ENCODE measurements around the gene DFFB. TPM values are rescaled to one million over a fixed set of nuclear protein-coding genes. Genes with fewer than 3 reads are reported as not detected.

The DFFB gene
- total and polyA plus RNA-seq, 2 of the 4 experiments (the other 2 are of a cell fraction) = 6.5 to 7.3 TPM

GRCh38 chr1:3894626-3895278 is 37.5 kb downstream of the DFFB start:
- intact Hi-C loops (cut with micrococcal nuclease) (no loop called here), in situ Hi-C loops (cut with MboI; ENCODE audit: low sequenced_read_pairs) (no loop called here), dilution Hi-C loops (cut with HindIII; ENCODE audit: low sequenced_read_pairs, unreplicated experiment) (no loop called here)
- no peak overlapping the region for H3K56ac ChIP-seq (ENCODE audit: extremely low read depth, insufficient read depth, low read length)
- TF ChIP-seq RAD21 (IDR thresholded peaks at IDR 0.05; ENCODE audit: low read length) (no peak), MXI1 (IDR thresholded peaks at IDR 0.05; ENCODE audit: borderline replicate concordance, low read depth, low read length) (no peak), NFE2L2 (IDR thresholded peaks at IDR 0.05; ENCODE audit: low read depth, low read length) (no peak), CHD1 (IDR thresholded peaks at IDR 0.05; ENCODE audit: low read depth, low read length) (no peak), SMC3 (IDR thresholded peaks at IDR 0.05; ENCODE audit: low read depth, low read length) (no peak), RFX5 (IDR thresholded peaks at IDR 0.05; ENCODE audit: low read depth, low read length) (no peak), FOS (IDR thresholded peaks at IDR 0.05; ENCODE audit: low read depth, low read length) (no peak), MAFK (IDR thresholded peaks at IDR 0.05; ENCODE audit: low read depth, low read length) (no peak), MAZ (IDR thresholded peaks at IDR 0.05; ENCODE audit: borderline replicate concordance, low read depth, low read length) (no peak), RCOR1 (IDR thresholded peaks at IDR 0.05; ENCODE audit: insufficient replicate concordance, low read length) (no peak), BHLHE40 (IDR thresholded peaks at IDR 0.05; ENCODE audit: low read depth, low read length) (no peak), CEBPB (IDR thresholded peaks at IDR 0.05; ENCODE audit: low read depth, low read length) (no peak), POLR2A (IDR thresholded peaks at IDR 0.05; ENCODE audit: low read depth, low read length) (no peak)
- TF ChIP-seq, protein P1, sequence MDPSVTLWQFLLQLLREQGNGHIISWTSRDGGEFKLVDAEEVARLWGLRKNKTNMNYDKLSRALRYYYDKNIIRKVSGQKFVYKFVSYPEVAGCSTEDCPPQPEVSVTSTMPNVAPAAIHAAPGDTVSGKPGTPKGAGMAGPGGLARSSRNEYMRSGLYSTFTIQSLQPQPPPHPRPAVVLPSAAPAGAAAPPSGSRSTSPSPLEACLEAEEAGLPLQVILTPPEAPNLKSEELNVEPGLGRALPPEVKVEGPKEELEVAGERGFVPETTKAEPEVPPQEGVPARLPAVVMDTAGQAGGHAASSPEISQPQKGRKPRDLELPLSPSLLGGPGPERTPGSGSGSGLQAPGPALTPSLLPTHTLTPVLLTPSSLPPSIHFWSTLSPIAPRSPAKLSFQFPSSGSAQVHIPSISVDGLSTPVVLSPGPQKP (IDR thresholded peaks at IDR 0.05; ENCODE audit: borderline replicate concordance, low read depth, low read length) = no peak
- TF ChIP-seq, protein P2, sequence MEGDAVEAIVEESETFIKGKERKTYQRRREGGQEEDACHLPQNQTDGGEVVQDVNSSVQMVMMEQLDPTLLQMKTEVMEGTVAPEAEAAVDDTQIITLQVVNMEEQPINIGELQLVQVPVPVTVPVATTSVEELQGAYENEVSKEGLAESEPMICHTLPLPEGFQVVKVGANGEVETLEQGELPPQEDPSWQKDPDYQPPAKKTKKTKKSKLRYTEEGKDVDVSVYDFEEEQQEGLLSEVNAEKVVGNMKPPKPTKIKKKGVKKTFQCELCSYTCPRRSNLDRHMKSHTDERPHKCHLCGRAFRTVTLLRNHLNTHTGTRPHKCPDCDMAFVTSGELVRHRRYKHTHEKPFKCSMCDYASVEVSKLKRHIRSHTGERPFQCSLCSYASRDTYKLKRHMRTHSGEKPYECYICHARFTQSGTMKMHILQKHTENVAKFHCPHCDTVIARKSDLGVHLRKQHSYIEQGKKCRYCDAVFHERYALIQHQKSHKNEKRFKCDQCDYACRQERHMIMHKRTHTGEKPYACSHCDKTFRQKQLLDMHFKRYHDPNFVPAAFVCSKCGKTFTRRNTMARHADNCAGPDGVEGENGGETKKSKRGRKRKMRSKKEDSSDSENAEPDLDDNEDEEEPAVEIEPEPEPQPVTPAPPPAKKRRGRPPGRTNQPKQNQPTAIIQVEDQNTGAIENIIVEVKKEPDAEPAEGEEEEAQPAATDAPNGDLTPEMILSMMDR (conservative IDR thresholded peaks at IDR 0.05; ENCODE audit: low read depth, low read length) = no peak
- H2AK9ac ChIP-seq (replicated peaks; ENCODE audit: low read depth, low read length, poor library complexity) = no peak overlapping the region
- H3K9me1 ChIP-seq (ENCODE audit: insufficient read depth, low read length) = peaks cover 9% of the 10 kb centered on the region; the same call in 1 of the 2 replicates
- no peak overlapping the region for H4K8ac ChIP-seq (ENCODE audit: low read depth in 2 of 2, low read length in 2 of 2)
- peak overlapping the region; percentile 17; the same call in 1 of the 2 replicates for H3K27ac ChIP-seq (ENCODE audit: insufficient read depth, low read length)
- no peak overlapping the region for H2BK20ac ChIP-seq (ENCODE audit: low read depth, low read length)
- ChIA-PET CTCF (interaction anchor here (1.0 kb wide), 1 partner anchor 11 kb away, joined by 3 read pairs; no protein-coding TSS in a partner anchor), POLR2A (ENCODE audit: unreplicated experiment) (no interaction called here)
- peaks cover 13 to 39% of the 10 kb centered on the region in 2 experiments for H3K79me1 ChIP-seq (ENCODE audit: low read depth in 1 of 2, low read length in 2 of 2)
- H2BK120ac ChIP-seq (ENCODE audit: low read depth, low read length) = no peak overlapping the region
- H3K4me2 ChIP-seq (ENCODE audit: low read depth, low read length) = no peak overlapping the region
- no peak for ATAC-seq (ENCODE audit: low read depth)
- H2AK5ac ChIP-seq (ENCODE audit: low read depth, low read length) = no peak overlapping the region
- H4K5ac ChIP-seq (ENCODE audit: low read depth, low read length) = no peak overlapping the region
- no TSS peak for BruUV-seq (replicated peaks)
- H4K91ac ChIP-seq (ENCODE audit: insufficient read depth, low read depth, low read length) = no peak overlapping the region
- no peak overlapping the region for H3K23ac ChIP-seq (ENCODE audit: low read depth, low read length)
- H3K18ac ChIP-seq (ENCODE audit: low read depth, low read length) = no peak overlapping the region
- H3K36me3 ChIP-seq (ENCODE audit: control insufficient read depth, insufficient read depth, low read length) = peaks cover 23% of the 10 kb centered on the region
- no peak overlapping the region for H2BK15ac ChIP-seq (ENCODE audit: low read depth, low read length)
- H3K14ac ChIP-seq (replicated peaks; ENCODE audit: low read depth, low read length) = no peak overlapping the region
- peak overlapping the region; percentile 48 for H2BK5ac ChIP-seq (ENCODE audit: low read depth, low read length, poor library complexity, severe bottlenecking)
- no peak overlapping the region for H3K9ac ChIP-seq (ENCODE audit: low read depth, low read length)
- H3K4ac ChIP-seq (ENCODE audit: low read depth, low read length) = peak overlapping the region; percentile 43; the same call in 1 of the 2 replicates
- no peak overlapping the region for H3K4me3 ChIP-seq (ENCODE audit: insufficient read depth, low read depth, low read length)
- peaks cover 22% of the 10 kb centered on the region for H4K20me1 ChIP-seq (ENCODE audit: insufficient read depth, low read length)
- WGBS, 2 experiments (ENCODE audit: extremely low coverage in 2 of 2, insufficient read length in 1 of 2) = 94% methylated on average over 5 of the region's 17 CpGs; no CpG with 5 or more reads in 1 of the 2 experiments
- no peaks in the 10 kb centered on the region for H3K9me3 ChIP-seq (ENCODE audit: control insufficient read depth, insufficient read depth, low read length)
- no peak overlapping the region for H2AFZ ChIP-seq (replicated peaks; ENCODE audit: low read length, poor library complexity)
- DNase-seq = no peak
- peaks cover 14% of the 10 kb centered on the region for H3K4me1 ChIP-seq (ENCODE audit: control insufficient read depth, insufficient read depth, low read length)
- H3K27me3 ChIP-seq (ENCODE audit: control insufficient read depth, insufficient read depth, low read length) = no peaks in the 10 kb centered on the region
